Karpas-422 (cell line): ENCODE data around the gene TOLLIP. TPM values are rescaled to one million over a fixed set of nuclear protein-coding genes. Genes with fewer than 3 reads are reported as not detected.
"Not testable (repeated sequence)": the region's sequence is repeated elsewhere in the genome, so short reads cannot be mapped to it uniquely, and the experiment has no call there.

ENCODE experiments used
- DNase-seq: peaks from one replicate; pipeline ENCODE4 v3.0.0-alpha.2; 2015
- H2AFZ ChIP-seq: fragments of 200-600 bp; sonication (generic); 2 replicates; pipeline ENCODE4 v1.6.1; 2014; ENCODE audit warnings: antibody characterized with exemption, low read length, mixed read lengths
- H3K27ac ChIP-seq: fragments of 200-600 bp; sonication (generic); 2 replicates; pipeline ENCODE4 v1.5.1; 2014; ENCODE audit warnings: mild to moderate bottlenecking, low read length, moderate library complexity
- H3K27me3 ChIP-seq: fragments of 200-600 bp; sonication (generic); 2 replicates; pipeline ENCODE4 v1.6.1; 2014; ENCODE audit warnings: low read length, mixed read lengths
- H3K36me3 ChIP-seq: fragments of 200-600 bp; sonication (generic); 2 replicates; pipeline ENCODE4 v1.6.1; 2014; ENCODE audit warnings: low read length, mixed read lengths; ENCODE audit not compliant: insufficient read depth
- H3K4me1 ChIP-seq: fragments of 200-600 bp; sonication (generic); 2 replicates; pipeline ENCODE4 v1.6.1; 2014; ENCODE audit warnings: mild to moderate bottlenecking, low read length, mixed read lengths
- H3K4me2 ChIP-seq: fragments of 200-600 bp; sonication (generic); 2 replicates; pipeline ENCODE4 v1.6.1; 2014; ENCODE audit warnings: low read length, low read depth, mild to moderate bottlenecking; ENCODE audit not compliant: poor library complexity, severe bottlenecking
- H3K4me3 ChIP-seq: fragments of 200-600 bp; sonication (generic); 2 replicates; pipeline ENCODE4 v1.5.1; 2014; ENCODE audit warnings: mild to moderate bottlenecking, antibody characterized with exemption, low read length, mixed read lengths
- H3K79me2 ChIP-seq: fragments of 200-600 bp; sonication (generic); 2 replicates; pipeline ENCODE4 v1.6.1; 2014; ENCODE audit warnings: mild to moderate bottlenecking, low read length, mixed read lengths
- H3K9ac ChIP-seq: fragments of 200-600 bp; sonication (generic); 2 replicates; pipeline ENCODE4 v1.6.0; 2014; ENCODE audit warnings: low read length
- H3K9me2 ChIP-seq: fragments of 200-600 bp; sonication (generic), shearing (Covaris generic); replicated peaks from 2 replicates; pipeline ENCODE4 v1.6.0; 2014; ENCODE audit warnings: mild to moderate bottlenecking, low read length, moderate library complexity; ENCODE audit not compliant: insufficient read depth
- H3K9me3 ChIP-seq: fragments of 300-700, 200-600 bp; sonication (generic); 2 replicates; pipeline ENCODE4 v1.6.1; 2014; ENCODE audit warnings: low read length, mixed read lengths
- H4K20me1 ChIP-seq: fragments of 200-600 bp; sonication (generic); 2 replicates; pipeline ENCODE4 v1.6.1; 2014; ENCODE audit warnings: mild to moderate bottlenecking, antibody characterized with exemption, low read length, low read depth; ENCODE audit not compliant: insufficient read depth
- total RNA-seq: library from RNA; depleted of rRNA; stranded (reverse); fragments of >200 nt; shearing (Covaris generic); gene quantifications from 2 replicates; pipeline ENCODE4 v1.2.3, GENCODE V29; 2014; ENCODE audit warnings: low replicate concordance

TOLLIP gene
- total RNA-seq, 1 experiment from 2014 or later: 6.5 TPM

GRCh38 chr11:1252371-1253102 is 56.9 kb downstream of the TOLLIP start:
- no peaks in the 10 kb centered on the region for H3K79me2 ChIP-seq
- no peaks in the 10 kb centered on the region for H3K9me2 ChIP-seq
- DNase-seq: no peak
- H3K36me3 ChIP-seq: no peaks in the 10 kb centered on the region
- H2AFZ ChIP-seq: no peak overlapping the region
- no peaks in the 10 kb centered on the region for H3K27me3 ChIP-seq
- no peaks in the 10 kb centered on the region for H3K4me1 ChIP-seq
- no peak overlapping the region for H3K4me2 ChIP-seq
- H3K27ac ChIP-seq: no peak overlapping the region
- H4K20me1 ChIP-seq: no peaks in the 10 kb centered on the region
- peaks cover 6% of the 10 kb centered on the region; the same call in 1 of the 2 replicates for H3K9me3 ChIP-seq
- H3K9ac ChIP-seq: no peak overlapping the region
- H3K4me3 ChIP-seq: no peak overlapping the region

- no peaks in the 10 kb centered on the region for H4K20me1 ChIP-seq
- H3K9me2 ChIP-seq: no peaks in the 10 kb centered on the region
- DNase-seq: no peak
- H3K36me3 ChIP-seq: no peaks in the 10 kb centered on the region
- no peaks in the 10 kb centered on the region for H3K27me3 ChIP-seq
- H2AFZ ChIP-seq: no peak overlapping the region
- no peak overlapping the region for H3K9ac ChIP-seq
- peaks cover 6% of the 10 kb centered on the region; the same call in 1 of the 2 replicates for H3K9me3 ChIP-seq
- no peak overlapping the region for H3K4me3 ChIP-seq
- no peaks in the 10 kb centered on the region for H3K79me2 ChIP-seq
- H3K27ac ChIP-seq: no peak overlapping the region
- no peaks in the 10 kb centered on the region for H3K4me1 ChIP-seq
- H3K4me2 ChIP-seq: no peak overlapping the region
Measured at GRCh38 chr11:1251236-1251770, 58.1 kb downstream of the TOLLIP start.

GRCh38 chr11:1250411-1250810 is 59.0 kb downstream of the TOLLIP start:
- H3K27me3 ChIP-seq, H3K9me3 ChIP-seq, H3K36me3 ChIP-seq, H3K9ac ChIP-seq, H3K9me2 ChIP-seq, H3K4me1 ChIP-seq, H3K4me3 ChIP-seq, H3K27ac ChIP-seq, DNase-seq, H3K4me2 ChIP-seq, H2AFZ ChIP-seq, H3K79me2 ChIP-seq, H4K20me1 ChIP-seq: not testable (repeated sequence)

- DNase-seq, H3K4me2 ChIP-seq, H3K9me3 ChIP-seq, H3K4me1 ChIP-seq, H3K9ac ChIP-seq, H3K4me3 ChIP-seq, H3K79me2 ChIP-seq, H2AFZ ChIP-seq, H4K20me1 ChIP-seq, H3K9me2 ChIP-seq, H3K27ac ChIP-seq, H3K27me3 ChIP-seq, H3K36me3 ChIP-seq: not testable (repeated sequence)
Measured at GRCh38 chr11:1248951-1249350, 60.5 kb downstream of the TOLLIP start.

- H2AFZ ChIP-seq, H3K9ac ChIP-seq, H3K36me3 ChIP-seq, H3K9me2 ChIP-seq, H3K27me3 ChIP-seq, H3K4me2 ChIP-seq, H3K79me2 ChIP-seq, H3K4me1 ChIP-seq, H3K9me3 ChIP-seq, H3K27ac ChIP-seq, H3K4me3 ChIP-seq, DNase-seq, H4K20me1 ChIP-seq: not testable (repeated sequence)
Measured at GRCh38 chr11:1247026-1247425, 62.4 kb downstream of the TOLLIP start.

GRCh38 chr11:1246301-1246700 is 63.1 kb downstream of the TOLLIP start:
- H4K20me1 ChIP-seq, H3K9me3 ChIP-seq, H3K27me3 ChIP-seq, H3K4me3 ChIP-seq, H3K4me1 ChIP-seq, H3K79me2 ChIP-seq, H3K9me2 ChIP-seq, DNase-seq, H3K9ac ChIP-seq, H3K4me2 ChIP-seq, H3K36me3 ChIP-seq, H2AFZ ChIP-seq, H3K27ac ChIP-seq: not testable (repeated sequence)

- H3K9ac ChIP-seq, H3K4me3 ChIP-seq, H3K9me2 ChIP-seq, H2AFZ ChIP-seq, H3K4me2 ChIP-seq, H3K27ac ChIP-seq, DNase-seq, H4K20me1 ChIP-seq, H3K9me3 ChIP-seq, H3K4me1 ChIP-seq, H3K79me2 ChIP-seq, H3K27me3 ChIP-seq, H3K36me3 ChIP-seq: not testable (repeated sequence)
Measured at GRCh38 chr11:1245717-1246116, 63.7 kb downstream of the TOLLIP start.

- H3K79me2 ChIP-seq, H3K4me2 ChIP-seq, H3K27me3 ChIP-seq, H4K20me1 ChIP-seq, H3K4me3 ChIP-seq, H3K9me2 ChIP-seq, H3K27ac ChIP-seq, H2AFZ ChIP-seq, H3K9me3 ChIP-seq, H3K36me3 ChIP-seq, H3K4me1 ChIP-seq, DNase-seq, H3K9ac ChIP-seq: not testable (repeated sequence)
Measured at GRCh38 chr11:1244557-1244956, 64.9 kb downstream of the TOLLIP start.
